Tibial artery (tissue), 4 donors: ENCODE measurements around the gene CFAP20.

ENCODE experiments used
- DNase-seq, 2 donors: peaks; one replicate each; pipeline ENCODE4 v3.0.0-alpha.2; 2019
- H3K27ac ChIP-seq, 2 donors: fragments of 200-600 bp; sonication (generic) in 1 of 2; 1 replicate in 1 of 2; 2 replicates in 1 of 2; pipeline ENCODE4 v1.5.1; 2018 to 2019; ENCODE audit warnings: mild to moderate bottlenecking in 1 of 2
- H3K27me3 ChIP-seq, 2 donors: fragments of 200-600 bp; sonication (generic) in 1 of 2; one replicate each; pipeline versions ENCODE4 v1.5.1 to v1.6.0; 2016 to 2019
- H3K36me3 ChIP-seq, 3 donors: fragments of 200-600 bp; sonication (generic) in 2 of 3; one replicate each; pipeline ENCODE4 v1.5.1; 2016 to 2019; ENCODE audit warnings: mild to moderate bottlenecking in 2 of 3
- H3K4me1 ChIP-seq, 4 donors: fragments of 200-600 bp; sonication (generic) in 2 of 4; 1 replicate in 3 of 4; 2 replicates in 1 of 4; pipeline ENCODE4 v1.5.1; 2016 to 2019
- H3K4me3 ChIP-seq, 2 donors: fragments of 200-600 bp; sonication (generic) in 1 of 2; 1 replicate in 1 of 2; 2 replicates in 1 of 2; pipeline ENCODE4 v1.5.1; 2018 to 2019; ENCODE audit warnings: mild to moderate bottlenecking in 2 of 2
- H3K9me3 ChIP-seq, 3 donors: fragments of 200-600 bp; sonication (generic) in 1 of 3; one replicate each; pipeline ENCODE4 v1.5.1; 2016 to 2019
- intact Hi-C: fragments of 100-400 bp; cut with DNase I; formaldehyde crosslinking; loops from one replicate; pipeline ENCODE4 v1.15.0; 2023; ENCODE audit warnings: low total_unique reads
- TF ChIP-seq, protein P1 (sequence below), 2 experiments: fragments of 200-600 bp in 1 of 2; fragments of 450-650 bp in 1 of 2; IDR thresholded peaks; one replicate each; pipeline ENCODE4 v1.5.1; 2017 to 2019; ENCODE audit warnings: antibody characterized with exemption in 2 of 2, mild to moderate bottlenecking in 1 of 2, moderate library complexity in 1 of 2

The CFAP20 gene

DNA sequence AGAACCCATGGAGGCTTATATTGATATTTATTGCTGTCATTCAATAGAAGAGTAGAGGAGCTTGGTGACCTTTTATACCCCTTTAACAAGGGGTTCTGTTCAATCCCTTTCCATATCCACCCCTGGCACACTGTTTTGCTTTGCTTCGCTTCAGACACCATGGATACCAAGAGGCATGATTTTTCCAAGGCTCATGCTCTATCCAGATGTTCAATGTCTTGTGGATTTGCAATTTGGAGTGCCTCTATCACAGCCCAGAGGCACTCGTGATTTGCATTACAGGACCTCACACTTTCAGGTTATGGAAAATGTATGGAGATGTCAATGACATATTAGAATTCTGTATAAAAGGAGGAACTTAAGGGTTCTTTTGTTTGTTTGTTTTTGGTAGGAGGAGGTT, 21.5 kb downstream of the CFAP20 start:
- intact Hi-C loops: no loop called here
- H3K27me3 ChIP-seq: no peaks in the 10 kb centered on the region
- H3K9me3 ChIP-seq: no peaks in the 10 kb centered on the region
- TF ChIP-seq, protein P1, sequence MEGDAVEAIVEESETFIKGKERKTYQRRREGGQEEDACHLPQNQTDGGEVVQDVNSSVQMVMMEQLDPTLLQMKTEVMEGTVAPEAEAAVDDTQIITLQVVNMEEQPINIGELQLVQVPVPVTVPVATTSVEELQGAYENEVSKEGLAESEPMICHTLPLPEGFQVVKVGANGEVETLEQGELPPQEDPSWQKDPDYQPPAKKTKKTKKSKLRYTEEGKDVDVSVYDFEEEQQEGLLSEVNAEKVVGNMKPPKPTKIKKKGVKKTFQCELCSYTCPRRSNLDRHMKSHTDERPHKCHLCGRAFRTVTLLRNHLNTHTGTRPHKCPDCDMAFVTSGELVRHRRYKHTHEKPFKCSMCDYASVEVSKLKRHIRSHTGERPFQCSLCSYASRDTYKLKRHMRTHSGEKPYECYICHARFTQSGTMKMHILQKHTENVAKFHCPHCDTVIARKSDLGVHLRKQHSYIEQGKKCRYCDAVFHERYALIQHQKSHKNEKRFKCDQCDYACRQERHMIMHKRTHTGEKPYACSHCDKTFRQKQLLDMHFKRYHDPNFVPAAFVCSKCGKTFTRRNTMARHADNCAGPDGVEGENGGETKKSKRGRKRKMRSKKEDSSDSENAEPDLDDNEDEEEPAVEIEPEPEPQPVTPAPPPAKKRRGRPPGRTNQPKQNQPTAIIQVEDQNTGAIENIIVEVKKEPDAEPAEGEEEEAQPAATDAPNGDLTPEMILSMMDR (IDR thresholded peaks at IDR 0.05): no peak
- peaks cover 6 to 8% (median 7%) of the 10 kb centered on the region in 3 donors for H3K36me3 ChIP-seq
- DNase-seq: no peak
- H3K4me3 ChIP-seq: no peak overlapping the region
- no peak overlapping the region for H3K27ac ChIP-seq
- H3K4me1 ChIP-seq: no peaks in the 10 kb centered on the region

DNA sequence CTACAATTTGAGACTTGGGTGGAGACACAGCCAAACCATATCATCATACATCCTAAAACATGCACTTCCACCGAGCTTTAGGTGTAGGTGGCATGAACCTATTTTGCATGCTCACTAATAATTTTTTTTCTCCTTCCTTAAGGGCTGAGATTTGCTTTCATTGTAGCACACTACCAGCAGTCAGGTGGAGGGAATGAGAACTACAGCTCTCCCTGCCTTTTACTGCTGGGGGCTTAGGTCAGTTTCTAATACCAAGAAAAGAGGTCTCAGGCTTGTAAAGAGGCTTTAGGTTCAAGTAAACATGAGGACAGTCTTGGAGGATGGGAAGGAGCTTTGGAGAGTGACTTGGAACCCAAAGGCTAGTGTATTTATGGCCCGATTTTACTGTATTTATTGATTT, 22.0 kb downstream of the CFAP20 start:
- no peak for DNase-seq
- H3K4me3 ChIP-seq: no peak overlapping the region
- TF ChIP-seq, protein P1 (IDR thresholded peaks at IDR 0.05): no peak

DNA sequence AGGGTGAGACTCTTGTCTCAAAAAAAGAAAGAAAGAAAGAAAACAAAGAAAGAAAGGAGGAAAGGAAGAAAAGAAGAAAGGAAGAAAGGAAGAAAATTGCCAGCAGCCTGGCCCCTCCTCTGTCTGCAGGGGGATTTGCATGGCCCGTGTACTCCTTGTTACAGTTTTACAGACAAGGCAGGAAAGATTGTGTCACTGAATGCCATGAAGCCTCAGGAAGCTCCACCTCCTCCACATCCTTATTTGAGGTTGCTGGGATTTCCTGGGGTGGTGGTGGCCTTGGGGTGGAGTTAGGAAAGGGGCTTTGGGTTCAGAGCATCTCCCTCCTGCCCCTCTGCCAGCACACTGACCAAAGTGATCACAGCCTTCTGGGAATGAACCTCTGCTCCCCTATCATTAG, 23.6 kb downstream of the CFAP20 start:
- Histone ChIP-seq H3K4me1 (no peaks in the 10 kb centered on the region), H3K36me3 (no peaks in the 10 kb centered on the region), H3K27ac (no peak overlapping the region), H3K9me3 (no peaks in the 10 kb centered on the region), H3K4me3 (no peak overlapping the region), H3K27me3 (no peaks in the 10 kb centered on the region)
- intact Hi-C loops: no loop called here
- TF ChIP-seq, protein P1 (IDR thresholded peaks at IDR 0.05): no peak
- no peak for DNase-seq

More for the DNA sequence above, 22.0 kb downstream of the CFAP20 start:
- no peaks in the 10 kb centered on the region for H3K27me3 ChIP-seq
- no peaks in the 10 kb centered on the region for H3K4me1 ChIP-seq
- intact Hi-C loops: no loop called here
- H3K27ac ChIP-seq: no peak overlapping the region
- no peaks in the 10 kb centered on the region for H3K9me3 ChIP-seq
- H3K36me3 ChIP-seq: peaks cover 2 to 3% (median 2%) of the 10 kb centered on the region in 3 donors

DNA sequence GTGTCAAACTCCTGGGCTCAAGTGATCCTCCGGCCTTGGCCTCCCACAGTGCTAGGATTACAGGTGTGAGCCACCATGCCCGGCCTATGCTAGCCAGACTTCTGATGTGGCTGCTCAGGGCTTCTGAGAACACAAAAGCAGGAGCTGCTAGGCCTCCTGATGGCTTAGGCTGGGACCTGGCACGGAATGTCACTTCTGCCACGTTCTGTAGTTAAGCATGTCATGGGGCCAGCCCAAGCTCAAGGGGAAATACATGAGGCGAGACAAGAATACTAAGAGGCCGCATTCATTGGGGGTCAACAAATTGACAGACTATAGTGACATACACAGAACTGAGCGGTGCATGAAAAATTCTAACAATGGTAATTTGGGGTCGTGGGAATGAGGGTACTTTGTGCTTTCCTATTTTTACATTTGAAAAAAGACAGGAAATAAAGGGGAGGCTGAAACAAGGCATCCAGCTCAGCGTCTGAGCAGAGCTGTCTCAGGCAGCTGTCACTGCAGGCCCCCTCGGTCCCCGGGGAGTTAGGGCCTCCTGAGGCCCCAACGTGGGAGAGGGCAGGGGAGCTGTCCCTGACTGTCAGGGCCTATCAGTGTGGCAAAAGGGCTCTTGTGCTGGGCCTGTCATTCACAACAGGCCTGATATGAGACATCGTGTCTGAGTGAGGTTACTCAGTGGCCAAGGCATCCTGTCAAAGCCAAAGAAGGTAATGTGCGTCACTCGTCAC, 26.4 kb downstream of the CFAP20 start:
- DNase-seq: no peak
- intact Hi-C loops: no loop called here
- Histone ChIP-seq H3K36me3 (no peaks in the 10 kb centered on the region), H3K4me1 (no peaks in the 10 kb centered on the region), H3K27ac (no peak overlapping the region), H3K9me3 (no peaks in the 10 kb centered on the region), H3K4me3 (no peak overlapping the region), H3K27me3 (peaks cover 0 to 8% of the 10 kb centered on the region in 2 donors)
- TF ChIP-seq, protein P1 (IDR thresholded peaks at IDR 0.05): no peak

DNA sequence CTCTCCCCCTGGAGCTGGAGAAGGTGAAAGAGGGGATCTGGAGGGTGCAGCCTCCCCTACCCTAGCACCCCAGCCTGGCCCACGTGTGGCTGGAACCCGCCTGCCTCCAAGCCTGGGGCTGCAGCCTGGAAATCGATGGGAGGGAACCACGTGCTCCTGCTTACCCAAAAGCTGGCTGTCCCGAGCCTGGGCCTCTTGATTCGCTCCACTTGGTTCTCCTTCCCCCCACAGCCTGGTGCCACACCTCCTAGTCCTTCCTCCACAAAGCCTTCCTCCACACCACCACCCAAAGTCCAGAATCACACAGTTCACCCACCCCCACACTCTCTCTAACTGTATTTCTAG, 29.3 kb downstream of the CFAP20 start:
- Histone ChIP-seq H3K36me3 (no peaks in the 10 kb centered on the region), H3K4me1 (no peaks in the 10 kb centered on the region), H3K9me3 (no peaks in the 10 kb centered on the region), H3K27ac (no peak overlapping the region), H3K4me3 (no peak overlapping the region), H3K27me3 (peaks cover 0 to 30% of the 10 kb centered on the region in 2 donors)
- TF ChIP-seq, protein P1 (IDR thresholded peaks at IDR 0.05): no peak
- no peak for DNase-seq
- intact Hi-C loops: no loop called here
